HepG2 (cell line): ENCODE measurements around the gene BBS1. TPM values are rescaled to one million over a fixed set of nuclear protein-coding genes. Genes with fewer than 3 reads are reported as not detected.

Experiments used
- ARID3A ChIP-seq: IDR thresholded peaks from 2 replicates; pipeline ENCODE4 v1.6.1; 2012; ENCODE audit warnings: low read depth, low read length, improper control_type of control experiment
- ATF5 ChIP-seq: sonication (generic); formaldehyde crosslinking; IDR thresholded peaks from 2 replicates; pipeline ENCODE4 v1.4.0; 2020; ENCODE audit warnings: mild to moderate bottlenecking, low read depth, missing genetic modification reagents
- HNRNPLL ChIP-seq: fragments of 200-400 bp; formaldehyde crosslinking; IDR thresholded peaks from 2 replicates; pipeline ENCODE4 v1.6.1; 2017; ENCODE audit warnings: mild to moderate bottlenecking, low read depth, low read length; ENCODE audit not compliant: poor library complexity, severe bottlenecking
- JUND ChIP-seq: sonication (generic); formaldehyde crosslinking; IDR thresholded peaks from 2 replicates; pipeline ENCODE4 v1.8.0; 2022; ENCODE audit warnings: mild to moderate bottlenecking, missing genetic modification reagents
- KLF9 ChIP-seq: IDR thresholded peaks from 2 replicates; pipeline ENCODE4 v1.6.1; 2016; ENCODE audit warnings: low read depth
- MAZ ChIP-seq, 2 experiments: sonication (generic) in 1 of 2; formaldehyde crosslinking in 1 of 2; IDR thresholded peaks; 2 replicates each; pipeline versions ENCODE4 v1.5.0 to v1.6.1; 2012 to 2020; ENCODE audit warnings: low read depth in 2 of 2, mild to moderate bottlenecking in 2 of 2, borderline replicate concordance in 1 of 2, improper control_type of control experiment in 1 of 2, low read length in 1 of 2, missing genetic modification reagents in 1 of 2, moderate library complexity in 1 of 2
- MTA1 ChIP-seq: sonication (generic); formaldehyde crosslinking; IDR thresholded peaks from 2 replicates; pipeline ENCODE4 v1.4.0; 2020; ENCODE audit warnings: missing genetic modification reagents, mild to moderate bottlenecking, borderline replicate concordance
- MTERF4 ChIP-seq: sonication (generic); formaldehyde crosslinking; IDR thresholded peaks from 2 replicates; pipeline ENCODE4 v1.8.0; 2023; ENCODE audit warnings: mild to moderate bottlenecking, missing genetic modification reagents
- SMAD1 ChIP-seq: sonication (generic); formaldehyde crosslinking; IDR thresholded peaks from 2 replicates; pipeline ENCODE4 v1.4.0; 2020; ENCODE audit warnings: missing genetic modification reagents, low read depth, mild to moderate bottlenecking, borderline replicate concordance
- TBL1XR1 ChIP-seq: fragments of 150-350 bp; IDR thresholded peaks from 2 replicates; pipeline ENCODE4 v1.6.1; 2014; ENCODE audit warnings: borderline replicate concordance, low read length; ENCODE audit not compliant: partially characterized antibody
- ZBTB46 ChIP-seq: sonication (generic); formaldehyde crosslinking; IDR thresholded peaks from 2 replicates; pipeline ENCODE4 v1.4.0; 2020; ENCODE audit warnings: mild to moderate bottlenecking, missing genetic modification reagents, borderline replicate concordance
- ZNF737 ChIP-seq: sonication (generic); formaldehyde crosslinking; IDR thresholded peaks from 2 replicates; pipeline ENCODE4 v1.5.0; 2020; ENCODE audit warnings: missing genetic modification reagents, mild to moderate bottlenecking, borderline replicate concordance
- ZNF747 ChIP-seq: sonication (generic); formaldehyde crosslinking; IDR thresholded peaks from 2 replicates; pipeline ENCODE4 v1.8.1; 2023; ENCODE audit warnings: missing genetic modification reagents, mild to moderate bottlenecking, borderline replicate concordance
- ZNF776 ChIP-seq: sonication (generic); formaldehyde crosslinking; IDR thresholded peaks from 2 replicates; pipeline ENCODE4 v1.4.0; 2020; ENCODE audit warnings: mild to moderate bottlenecking, missing genetic modification reagents
- ZNF83 ChIP-seq: sonication (generic); formaldehyde crosslinking; IDR thresholded peaks from 2 replicates; pipeline ENCODE4 v1.4.0; 2020; ENCODE audit warnings: missing genetic modification reagents, mild to moderate bottlenecking, borderline replicate concordance
- ZSCAN9 ChIP-seq: IDR thresholded peaks from 2 replicates; pipeline ENCODE4 v1.6.1; 2016; ENCODE audit warnings: borderline replicate concordance
- polyA plus RNA-seq, 8 experiments: library from polyadenylated mRNA; depleted of rRNA in 3 of 8; stranded (reverse) in 7 of 8; unstranded in 1 of 8; fragments of >200 nt; fragmentation: Illumina TruSeq in 4 of 8; extraction: Trizol in 4 of 8; gene quantifications; 2 replicates each; pipeline versions ENCODE4 v1.2.1 to v1.2.3, GENCODE V29; 2011 to 2016; ENCODE audit warnings: low read depth in 4 of 8, missing spikeins in 1 of 8, mixed read lengths in 1 of 8; ENCODE audit not compliant: insufficient read depth in 1 of 8
- total RNA-seq, 5 experiments: library from RNA; depleted of rRNA; stranded (reverse); fragments of >200 nt; fragmentation: Illumina TruSeq; extraction: Trizol; gene quantifications; 2 replicates each; pipeline ENCODE4 v1.2.3, GENCODE V29; 2016; ENCODE audit warnings: low read depth in 1 of 5
- TF ChIP-seq, protein P1 (sequence below): sonication (generic); formaldehyde crosslinking; IDR thresholded peaks from 2 replicates; pipeline ENCODE4 v1.4.0; 2020; ENCODE audit warnings: missing genetic modification reagents, mild to moderate bottlenecking, borderline replicate concordance

BBS1 gene
- total and polyA plus RNA-seq, 2 of the 13 experiments (the other 11 are each of a cell fraction or from before 2014, with no cell fraction given): 11.7 to 14.1 TPM

GRCh38 chr11:66479394-66480116 is 30.9 kb upstream of the BBS1 start (continued):
- TF ChIP-seq MTA1 (CRISPR knock-in tag) (peak; percentile 52; the same call in 1 of the 2 replicates), KLF9 (CRISPR knock-in tag) (no peak), ZNF83 (CRISPR knock-in tag) (no peak), JUND (CRISPR knock-in tag) (peak; percentile 35; the same call in 1 of the 2 replicates), SMAD1 (CRISPR knock-in tag) (no peak), ARID3A (no peak), TBL1XR1 (peak; percentile 8), ZNF747 (CRISPR knock-in tag) (0 out of 2 replicates have a peak, but pooled peaks have one; percentile 25), ZSCAN9 (CRISPR knock-in tag) (no peak), MTERF4 (CRISPR knock-in tag) (0 out of 2 replicates have a peak, but pooled peaks have one; percentile 59), ZNF776 (peak; percentile 23; the same call in 1 of the 2 replicates), ZBTB46 (CRISPR knock-in tag) (0 out of 2 replicates have a peak, but pooled peaks have one; percentile 7), HNRNPLL (no peak), MAZ (IDR thresholded peaks at IDR 0.05; ENCODE audit: borderline replicate concordance, low read depth, low read length) (no peak), MAZ (CRISPR knock-in tag; IDR thresholded peaks at IDR 0.05; ENCODE audit: low read depth) (peak; percentile 2; the same call in 1 of the 2 replicates), ZNF737 (CRISPR knock-in tag) (0 out of 2 replicates have a peak, but pooled peaks have one; percentile 15), ATF5 (CRISPR knock-in tag) (no peak)
- TF ChIP-seq, protein P1, sequence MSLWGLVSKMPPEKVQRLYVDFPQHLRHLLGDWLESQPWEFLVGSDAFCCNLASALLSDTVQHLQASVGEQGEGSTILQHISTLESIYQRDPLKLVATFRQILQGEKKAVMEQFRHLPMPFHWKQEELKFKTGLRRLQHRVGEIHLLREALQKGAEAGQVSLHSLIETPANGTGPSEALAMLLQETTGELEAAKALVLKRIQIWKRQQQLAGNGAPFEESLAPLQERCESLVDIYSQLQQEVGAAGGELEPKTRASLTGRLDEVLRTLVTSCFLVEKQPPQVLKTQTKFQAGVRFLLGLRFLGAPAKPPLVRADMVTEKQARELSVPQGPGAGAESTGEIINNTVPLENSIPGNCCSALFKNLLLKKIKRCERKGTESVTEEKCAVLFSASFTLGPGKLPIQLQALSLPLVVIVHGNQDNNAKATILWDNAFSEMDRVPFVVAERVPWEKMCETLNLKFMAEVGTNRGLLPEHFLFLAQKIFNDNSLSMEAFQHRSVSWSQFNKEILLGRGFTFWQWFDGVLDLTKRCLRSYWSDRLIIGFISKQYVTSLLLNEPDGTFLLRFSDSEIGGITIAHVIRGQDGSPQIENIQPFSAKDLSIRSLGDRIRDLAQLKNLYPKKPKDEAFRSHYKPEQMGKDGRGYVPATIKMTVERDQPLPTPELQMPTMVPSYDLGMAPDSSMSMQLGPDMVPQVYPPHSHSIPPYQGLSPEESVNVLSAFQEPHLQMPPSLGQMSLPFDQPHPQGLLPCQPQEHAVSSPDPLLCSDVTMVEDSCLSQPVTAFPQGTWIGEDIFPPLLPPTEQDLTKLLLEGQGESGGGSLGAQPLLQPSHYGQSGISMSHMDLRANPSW (CRISPR knock-in tag): peak; percentile 57; the same call in 1 of the 2 replicates
